GM06990 (cell line): Measurements from ENCODE around the gene PGM2L1.
"Not testable (repeated sequence)": the region's sequence is repeated elsewhere in the genome, so short reads cannot be mapped to it uniquely, and the experiment has no call there.

Experiments used
- DNase-seq: peaks from one replicate; pipeline ENCODE4 v3.0.0-alpha.2; 2011; ENCODE audit not compliant: insufficient read length; ENCODE audit errors: extremely low read depth
- H3K27me3 ChIP-seq: replicated peaks from 2 replicates; pipeline ENCODE4 v1.6.0; 2011; ENCODE audit warnings: low read length; ENCODE audit not compliant: control insufficient read depth, insufficient read depth
- H3K36me3 ChIP-seq: 2 replicates; pipeline ENCODE4 v1.5.1; 2011; ENCODE audit warnings: low read length; ENCODE audit not compliant: control insufficient read depth, insufficient read depth
- H3K4me3 ChIP-seq: replicated peaks from 2 replicates; pipeline ENCODE4 v1.5.1; 2011; ENCODE audit warnings: low read depth, mild to moderate bottlenecking, control low read depth, low read length
- TF ChIP-seq, protein P1 (sequence below): IDR thresholded peaks from 2 replicates; pipeline ENCODE4 v1.5.1; 2011; ENCODE audit warnings: low read length, control low read depth, mild to moderate bottlenecking, inconsistent platforms; ENCODE audit not compliant: insufficient read depth, poor library complexity, severe bottlenecking

The PGM2L1 gene

DNA sequence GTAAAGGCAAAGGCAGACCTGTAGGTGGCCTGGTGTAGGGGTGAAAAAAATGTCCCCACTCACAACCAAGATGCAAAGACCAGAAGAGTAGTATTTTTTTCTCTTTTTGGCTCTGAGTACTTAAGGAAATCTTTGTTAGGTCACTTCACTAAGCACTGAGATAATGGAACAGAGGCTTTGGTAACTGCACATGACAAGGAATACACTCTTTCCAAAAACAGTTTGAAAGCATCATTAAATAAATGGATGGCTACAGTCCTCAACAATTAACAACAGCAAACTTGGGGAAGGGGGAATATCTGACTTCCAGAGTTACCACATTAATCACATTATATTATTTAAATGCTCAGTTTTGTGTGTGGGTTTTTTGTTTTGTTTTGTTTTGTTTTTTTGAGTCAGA lies 26.9 kb upstream of the PGM2L1 start:
- no peak overlapping the region for H3K4me3 ChIP-seq
- no peak for DNase-seq
- H3K27me3 ChIP-seq, result no peaks in the 10 kb centered on the region
- no peaks in the 10 kb centered on the region for H3K36me3 ChIP-seq
- TF ChIP-seq, protein P1, sequence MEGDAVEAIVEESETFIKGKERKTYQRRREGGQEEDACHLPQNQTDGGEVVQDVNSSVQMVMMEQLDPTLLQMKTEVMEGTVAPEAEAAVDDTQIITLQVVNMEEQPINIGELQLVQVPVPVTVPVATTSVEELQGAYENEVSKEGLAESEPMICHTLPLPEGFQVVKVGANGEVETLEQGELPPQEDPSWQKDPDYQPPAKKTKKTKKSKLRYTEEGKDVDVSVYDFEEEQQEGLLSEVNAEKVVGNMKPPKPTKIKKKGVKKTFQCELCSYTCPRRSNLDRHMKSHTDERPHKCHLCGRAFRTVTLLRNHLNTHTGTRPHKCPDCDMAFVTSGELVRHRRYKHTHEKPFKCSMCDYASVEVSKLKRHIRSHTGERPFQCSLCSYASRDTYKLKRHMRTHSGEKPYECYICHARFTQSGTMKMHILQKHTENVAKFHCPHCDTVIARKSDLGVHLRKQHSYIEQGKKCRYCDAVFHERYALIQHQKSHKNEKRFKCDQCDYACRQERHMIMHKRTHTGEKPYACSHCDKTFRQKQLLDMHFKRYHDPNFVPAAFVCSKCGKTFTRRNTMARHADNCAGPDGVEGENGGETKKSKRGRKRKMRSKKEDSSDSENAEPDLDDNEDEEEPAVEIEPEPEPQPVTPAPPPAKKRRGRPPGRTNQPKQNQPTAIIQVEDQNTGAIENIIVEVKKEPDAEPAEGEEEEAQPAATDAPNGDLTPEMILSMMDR, result no peak

DNA sequence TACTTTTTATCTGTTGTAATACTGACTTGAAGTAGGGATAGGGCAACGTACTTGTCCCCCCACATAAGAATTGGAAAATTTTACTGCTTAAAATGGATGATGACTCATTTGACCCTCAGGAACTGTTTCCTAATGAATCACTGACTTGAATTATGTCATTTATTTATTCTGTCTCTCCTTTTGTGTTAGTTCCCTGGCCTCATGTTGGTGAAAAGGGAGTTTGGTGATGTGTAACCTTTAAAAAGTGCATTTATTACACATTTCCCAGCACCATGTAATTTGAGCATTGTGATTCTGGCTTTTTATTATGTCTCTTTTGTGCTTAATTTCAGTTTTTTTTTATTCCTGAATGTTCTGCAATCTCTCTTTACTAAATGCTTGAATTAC lies 20.3 kb upstream of the PGM2L1 start:
- no peak for DNase-seq
- no peak overlapping the region for H3K4me3 ChIP-seq
- TF ChIP-seq, protein P1, result no peak
- H3K36me3 ChIP-seq, result no peaks in the 10 kb centered on the region
- H3K27me3 ChIP-seq, result no peaks in the 10 kb centered on the region

DNA sequence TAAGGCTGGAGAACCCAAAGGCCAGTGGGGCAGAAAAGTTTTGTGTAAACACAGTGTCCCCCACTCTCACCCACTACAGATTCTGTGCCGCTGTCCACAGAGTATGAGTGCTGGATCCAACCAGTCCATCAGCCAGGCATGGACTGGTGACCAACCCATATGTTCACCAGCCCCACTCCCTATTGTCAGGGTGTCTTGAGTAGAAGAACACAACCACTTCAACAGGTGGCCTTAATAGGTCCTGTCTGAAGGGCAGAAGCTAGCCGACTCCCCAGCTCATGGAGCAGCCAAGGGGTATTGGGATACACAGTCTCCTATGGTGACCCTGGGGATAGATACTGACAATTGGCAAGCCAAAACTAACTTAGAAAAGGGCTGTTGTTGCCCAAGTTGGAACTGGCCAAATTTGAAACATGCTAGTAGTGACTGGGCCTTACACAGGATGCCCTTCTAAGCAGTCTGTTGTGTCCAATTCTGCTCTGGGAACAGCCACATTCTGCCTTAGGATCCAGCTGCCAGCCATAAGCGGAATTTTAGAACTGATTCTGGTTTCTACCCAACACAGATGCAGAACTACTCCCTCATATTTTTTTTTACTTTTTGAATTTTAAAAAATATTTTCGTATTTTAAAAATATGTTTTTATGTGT lies 19.8 kb upstream of the PGM2L1 start:
- no peak overlapping the region for H3K4me3 ChIP-seq
- DNase-seq, result no peak
- TF ChIP-seq, protein P1, result no peak
- no peaks in the 10 kb centered on the region for H3K27me3 ChIP-seq
- H3K36me3 ChIP-seq, result no peaks in the 10 kb centered on the region

- H3K4me3 ChIP-seq, result no peak overlapping the region
- no peak for DNase-seq
- no peaks in the 10 kb centered on the region for H3K36me3 ChIP-seq
- H3K27me3 ChIP-seq, result no peaks in the 10 kb centered on the region; the same call in 1 of the 2 replicates
- TF ChIP-seq, protein P1, result no peak
These were observed 19.2 kb upstream of the PGM2L1 start for GRCh38 chr11:74417379-74417804.

DNA sequence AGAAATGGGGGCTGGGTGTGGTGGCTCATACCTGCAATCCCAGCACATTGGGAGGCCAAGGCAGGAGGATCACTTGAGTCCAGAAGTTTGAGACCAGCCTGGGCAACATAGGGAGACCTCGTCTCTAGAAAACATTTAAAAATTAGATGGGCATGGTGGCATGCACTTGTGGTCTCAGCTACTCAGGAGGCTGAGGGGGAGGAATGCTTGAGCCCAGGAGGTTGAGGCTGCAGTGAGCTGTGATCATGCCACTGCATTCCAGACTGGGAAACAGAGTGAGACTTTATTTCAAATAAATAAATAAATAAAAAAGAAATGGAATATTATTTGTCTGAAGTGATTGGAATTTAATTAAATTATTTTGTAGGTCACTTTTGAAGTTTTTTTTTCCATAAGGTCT lies 18.7 kb upstream of the PGM2L1 start:
- H3K27me3 ChIP-seq, H3K36me3 ChIP-seq, DNase-seq, H3K4me3 ChIP-seq: not testable (repeated sequence)

DNA sequence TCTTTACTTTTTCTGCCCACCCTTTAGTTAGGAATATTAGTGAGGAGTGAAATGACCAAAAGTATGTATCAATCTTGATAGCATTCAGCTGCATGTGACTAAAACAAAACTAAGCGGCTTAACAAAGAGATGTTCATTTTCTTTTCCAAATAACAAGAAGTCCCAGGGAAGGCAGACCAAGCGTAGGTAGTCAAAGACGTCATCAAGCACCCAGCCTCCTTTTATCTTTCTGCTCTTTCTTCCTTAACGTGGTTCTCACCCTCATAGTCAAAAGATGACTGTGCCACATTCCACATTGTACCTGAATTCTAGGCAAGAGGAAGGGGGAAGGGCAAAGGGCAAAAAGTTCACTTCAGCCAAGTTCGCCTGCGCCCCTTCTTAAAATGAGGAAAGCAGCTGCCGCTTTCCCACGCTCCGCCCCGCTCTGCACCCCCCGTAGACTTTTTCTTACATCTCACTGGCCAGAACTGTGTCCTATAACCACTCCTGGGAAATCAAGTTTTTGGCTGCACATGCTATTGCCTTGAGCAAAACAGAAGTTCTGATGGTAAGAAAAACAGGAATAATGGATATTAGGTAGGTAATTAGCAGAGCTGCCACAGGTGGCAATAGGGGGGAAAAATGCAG lies 14.6 kb upstream of the PGM2L1 start:
- TF ChIP-seq, protein P1, result no peak

More for the DNA sequence above, 14.6 kb upstream of the PGM2L1 start:
- Histone ChIP-seq H3K4me3 (no peak overlapping the region), H3K36me3 (no peaks in the 10 kb centered on the region), H3K27me3 (no peaks in the 10 kb centered on the region; the same call in 1 of the 2 replicates)
- no peak for DNase-seq
